Activated CD4-positive, alpha-beta memory T cell treated with anti-CD3 and anti-CD28 coated beads, Interleukin-2, amount 10 ng/mL, durations not matched to agents 7 days and 5 days (primary cell): ENCODE data around the gene ASGR1. TPM values are rescaled to one million over a fixed set of nuclear protein-coding genes. Genes with fewer than 3 reads are reported as not detected.

Experiments
- CTCF ChIA-PET: fragments of 350-600 bp; sonication (Branson Sonifier 250); formaldehyde crosslinking; loops from one replicate; lab custom pipeline; 2021; ENCODE audit warnings: antibody characterized with exemption, inconsistent platforms; lab: Charles Lee
- POLR2A ChIA-PET: fragments of 350-600 bp; sonication (Branson Sonifier 250); formaldehyde crosslinking; loops from one replicate; lab custom pipeline; 2021; ENCODE audit warnings: antibody characterized with exemption; lab: Charles Lee
- DNase-seq: peaks from one replicate; pipeline ENCODE4 v3.0.0-alpha.2; 2020
- H3K27ac Mint-ChIP-seq: one replicate; pipeline ENCODE4 v1.8.0; 2021; ENCODE audit warnings: mild to moderate bottlenecking, mixed read lengths
- H3K27me3 Mint-ChIP-seq: one replicate; pipeline ENCODE4 v1.8.0; 2021; ENCODE audit warnings: mixed read lengths
- H3K36me3 Mint-ChIP-seq: one replicate; pipeline ENCODE4 v1.8.0; 2021; ENCODE audit warnings: low read depth, mixed read lengths
- H3K4me1 Mint-ChIP-seq: one replicate; pipeline ENCODE4 v1.8.0; 2021; ENCODE audit warnings: mixed read lengths
- H3K4me3 Mint-ChIP-seq: one replicate; pipeline ENCODE4 v1.8.0; 2021; ENCODE audit warnings: mild to moderate bottlenecking, mixed read lengths
- H3K9me3 Mint-ChIP-seq: one replicate; pipeline ENCODE4 v1.8.0; 2021; ENCODE audit warnings: mixed read lengths
- total RNA-seq, 2 experiments: library from RNA; stranded (reverse); gene quantifications; one replicate each; pipeline ENCODE4 v1.2.3, GENCODE V29; 2021

ASGR1 gene, protein sequence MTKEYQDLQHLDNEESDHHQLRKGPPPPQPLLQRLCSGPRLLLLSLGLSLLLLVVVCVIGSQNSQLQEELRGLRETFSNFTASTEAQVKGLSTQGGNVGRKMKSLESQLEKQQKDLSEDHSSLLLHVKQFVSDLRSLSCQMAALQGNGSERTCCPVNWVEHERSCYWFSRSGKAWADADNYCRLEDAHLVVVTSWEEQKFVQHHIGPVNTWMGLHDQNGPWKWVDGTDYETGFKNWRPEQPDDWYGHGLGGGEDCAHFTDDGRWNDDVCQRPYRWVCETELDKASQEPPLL
- total RNA-seq = under 1 TPM; 0.60 to 0.73 TPM

DNA sequence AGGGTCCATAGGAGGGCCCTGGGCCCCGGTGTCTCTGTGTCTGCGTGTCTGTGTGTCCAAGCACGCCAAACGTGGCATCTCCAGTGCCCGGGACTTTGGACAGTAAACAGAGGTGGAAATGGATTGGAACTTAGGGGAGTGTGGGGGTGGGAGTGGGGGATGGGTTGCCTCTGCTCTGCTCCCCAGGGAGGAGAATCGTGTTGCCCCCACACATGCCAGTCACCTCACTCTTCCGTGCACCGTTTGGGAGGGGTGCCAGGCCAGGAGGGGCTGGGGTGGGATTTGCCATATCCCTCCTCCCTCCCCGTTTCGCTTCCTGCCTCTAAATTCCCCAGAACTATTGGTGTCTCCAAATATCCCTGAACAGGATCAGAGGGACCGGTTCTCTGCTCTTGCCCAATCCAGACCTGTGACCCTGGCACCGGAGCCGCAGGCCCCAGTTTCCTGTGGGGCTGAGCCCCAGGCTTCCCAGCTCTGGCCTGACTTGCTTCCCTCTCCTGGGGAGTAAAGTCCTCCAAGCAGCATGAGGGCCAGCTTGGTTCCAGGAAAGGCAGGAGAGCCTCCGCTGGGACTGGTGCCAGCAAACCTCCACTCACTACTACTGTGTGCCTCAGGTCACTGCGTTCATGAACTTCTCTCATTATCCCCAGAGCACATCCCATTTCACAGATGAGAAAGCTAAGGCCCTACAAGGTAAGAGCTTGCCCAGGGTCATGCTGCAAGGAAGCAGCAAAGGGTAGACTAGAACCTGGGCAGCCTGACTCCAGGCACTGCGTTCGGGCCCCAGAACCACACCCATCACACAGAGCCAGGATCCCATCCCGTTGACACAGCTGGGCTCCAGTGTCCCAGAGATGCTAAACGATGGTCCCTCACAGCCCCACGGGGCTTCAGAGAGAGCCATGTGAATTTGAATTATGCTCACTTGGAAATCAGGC lies at the start of gene ASGR1:
ASGR1 (minus strand) TSS at position 54 of the 938 bp plus-strand sequence. CDS start 807 bp downstream, outside the sequence.
- H3K27ac Mint-ChIP-seq = no peak within 1 kb of the TSS
- H3K36me3 Mint-ChIP-seq = no peaks in the 10 kb centered on the region
- H3K4me3 Mint-ChIP-seq = no peak within 1 kb of the TSS
- H3K4me1 Mint-ChIP-seq = peaks cover 10% of the 10 kb centered on the region
- no peaks in the 10 kb centered on the region for H3K9me3 Mint-ChIP-seq
- no peak for DNase-seq
- ChIA-PET POLR2A (interaction anchor here (0.7 kb wide), 1 partner anchor 133 kb away, joined by 4 read pairs; no protein-coding TSS in a partner anchor), CTCF (interaction anchor here (0.7 kb wide), 2 partner anchors 47 to 449 kb away, joined by 3 to 5 read pairs; no protein-coding TSS in a partner anchor)
- peaks cover 17% of the 10 kb centered on the region for H3K27me3 Mint-ChIP-seq

DNA sequence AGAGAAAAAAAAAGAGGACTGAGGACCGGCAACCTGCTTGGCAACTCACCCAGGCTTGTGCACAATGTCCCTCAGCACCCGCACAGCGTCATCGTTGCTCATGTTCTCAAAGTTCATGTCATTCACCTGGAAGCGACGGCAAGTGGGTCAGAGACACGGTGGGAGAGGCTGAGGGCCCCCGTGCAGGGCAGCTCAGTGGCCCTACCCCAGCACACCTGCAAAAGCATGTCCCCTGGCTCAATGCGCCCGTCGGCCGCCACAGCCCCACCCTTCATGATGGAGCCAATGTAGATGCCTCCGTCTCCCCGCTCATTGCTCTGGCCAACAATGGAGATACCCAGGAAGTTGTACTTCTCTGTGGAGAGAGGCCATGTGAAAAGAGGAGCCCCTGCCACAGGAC lies 49.8 kb upstream of the ASGR1 start:
- CTCF ChIA-PET = no interaction called here
- no peak overlapping the region for H3K27ac Mint-ChIP-seq
- H3K36me3 Mint-ChIP-seq = peaks cover 49% of the 10 kb centered on the region
- peaks cover 25% of the 10 kb centered on the region for H3K4me1 Mint-ChIP-seq
- no peaks in the 10 kb centered on the region for H3K9me3 Mint-ChIP-seq
- no peaks in the 10 kb centered on the region for H3K27me3 Mint-ChIP-seq
- H3K4me3 Mint-ChIP-seq = no peak overlapping the region
- POLR2A ChIA-PET = no interaction called here
- DNase-seq = no peak

DNA sequence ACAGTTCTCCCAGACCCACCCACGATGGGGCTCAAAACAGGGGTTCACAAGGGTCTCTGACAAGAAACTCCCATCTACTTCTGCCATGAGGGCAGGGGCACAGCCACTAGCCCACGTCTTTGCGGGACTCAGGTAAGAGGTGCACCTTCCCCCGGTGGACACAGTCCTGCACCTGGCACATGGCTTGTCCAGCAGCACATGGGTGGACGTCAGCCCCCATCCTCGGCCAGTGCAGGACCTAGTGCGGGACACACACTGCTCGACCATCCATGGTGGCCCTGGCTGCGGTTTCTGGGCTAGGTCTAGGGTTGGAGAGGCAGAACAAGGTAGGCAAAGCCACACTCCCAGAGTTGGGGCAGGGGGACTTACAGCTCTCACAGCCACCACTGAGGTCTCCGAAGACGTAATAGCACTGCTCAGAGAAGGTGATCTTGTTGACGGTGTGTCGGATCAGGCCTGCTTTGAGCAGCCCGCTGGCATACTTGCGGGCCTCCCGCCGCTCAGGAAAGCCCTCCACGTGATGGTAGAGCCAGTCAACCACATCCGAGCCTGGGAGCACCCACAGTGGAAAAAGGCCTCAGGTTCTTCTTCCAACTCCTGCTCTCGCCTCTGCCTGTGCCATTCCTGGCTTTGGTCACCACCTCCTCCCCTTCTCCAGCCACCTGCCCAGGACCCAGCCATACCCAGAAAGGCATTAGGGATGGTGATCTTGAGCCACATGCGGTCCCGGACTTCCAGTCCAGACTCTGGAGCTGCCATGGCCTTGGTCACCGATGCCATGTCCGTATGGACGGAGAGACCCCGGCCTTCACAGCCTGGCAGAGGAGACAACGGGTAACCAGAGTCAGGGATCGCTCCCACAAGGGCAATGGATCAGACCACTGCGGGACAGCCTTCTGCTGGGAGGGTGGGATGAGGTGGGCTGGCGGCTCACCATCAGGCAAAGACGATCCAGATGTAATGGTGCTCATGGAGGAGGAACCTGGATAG lies 47.8 kb upstream of the ASGR1 start:
- Mint-ChIP-seq H3K27me3 (no peaks in the 10 kb centered on the region), H3K4me1 (peaks cover 10% of the 10 kb centered on the region), H3K27ac (no peak overlapping the region), H3K4me3 (no peak overlapping the region), H3K36me3 (peaks cover 59% of the 10 kb centered on the region), H3K9me3 (no peaks in the 10 kb centered on the region)
- DNase-seq = no peak
- ChIA-PET CTCF (no interaction called here), POLR2A (no interaction called here)

DNA sequence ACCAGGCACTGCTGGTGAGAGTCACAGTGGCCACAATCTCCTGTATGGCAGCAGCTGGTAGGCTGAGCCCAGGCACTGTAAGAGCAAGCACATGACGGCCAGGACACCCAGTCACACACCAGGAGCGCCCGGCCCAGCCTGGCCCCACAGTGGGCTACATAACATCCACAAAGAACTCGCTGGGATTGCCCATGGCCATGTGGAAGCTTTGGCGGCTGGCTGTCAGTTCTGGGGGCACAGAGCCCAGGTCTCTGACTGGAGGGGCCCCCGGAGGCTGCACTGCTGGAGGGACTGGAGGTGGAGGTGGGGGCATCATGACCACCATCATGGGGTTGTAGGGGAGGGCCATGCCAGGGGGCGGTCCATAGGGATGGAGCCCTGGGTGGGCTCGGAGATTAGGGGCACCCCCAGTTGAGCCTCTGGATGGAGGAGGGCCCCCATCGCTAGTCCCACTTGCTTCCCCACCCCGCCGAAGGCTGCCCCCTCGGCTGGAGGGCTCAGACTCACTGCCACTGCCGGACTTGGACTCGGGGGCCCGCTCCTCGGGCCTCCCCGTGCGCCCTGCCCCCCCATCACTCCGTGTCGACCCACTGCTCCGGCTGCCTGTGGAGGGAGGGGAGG lies 46.7 kb upstream of the ASGR1 start:
- peaks cover 68% of the 10 kb centered on the region for H3K36me3 Mint-ChIP-seq
- CTCF ChIA-PET = no interaction called here
- peaks cover 14% of the 10 kb centered on the region for H3K4me1 Mint-ChIP-seq
- POLR2A ChIA-PET = interaction anchor here (1.2 kb wide), 1 partner anchor 12 kb away, joined by 4 read pairs; no protein-coding TSS in a partner anchor
- DNase-seq = no peak
- H3K4me3 Mint-ChIP-seq = no peak overlapping the region
- H3K9me3 Mint-ChIP-seq = no peaks in the 10 kb centered on the region
- H3K27ac Mint-ChIP-seq = no peak overlapping the region
- H3K27me3 Mint-ChIP-seq = no peaks in the 10 kb centered on the region

DNA sequence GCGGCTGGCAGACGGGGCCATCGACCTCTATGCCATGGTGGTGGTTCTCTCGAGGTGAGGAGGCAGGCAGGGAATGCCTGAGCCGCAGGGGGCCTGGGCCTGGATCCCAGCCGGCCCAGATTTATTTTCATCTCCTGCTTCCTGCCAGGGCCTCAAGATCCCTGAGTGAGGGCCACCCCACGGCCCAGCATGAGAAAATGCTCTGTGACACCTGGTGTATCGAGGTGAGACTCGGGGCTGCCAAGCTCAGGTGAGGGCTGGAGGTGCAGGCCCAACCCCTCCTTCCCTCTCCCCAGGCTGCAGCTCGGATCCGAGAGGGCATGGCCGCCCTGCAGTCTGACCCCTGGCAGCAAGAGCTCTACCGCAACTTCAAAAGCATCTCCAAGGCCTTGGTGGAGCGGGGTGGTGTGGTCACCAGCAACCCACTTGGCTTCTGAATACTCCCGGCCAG lies 45.5 kb upstream of the ASGR1 start:
- H3K27ac Mint-ChIP-seq = no peak overlapping the region
- H3K4me1 Mint-ChIP-seq = peaks cover 21% of the 10 kb centered on the region
- no peak overlapping the region for H3K4me3 Mint-ChIP-seq
- H3K36me3 Mint-ChIP-seq = peaks cover 68% of the 10 kb centered on the region
- DNase-seq = no peak
- CTCF ChIA-PET = no interaction called here
- no peaks in the 10 kb centered on the region for H3K9me3 Mint-ChIP-seq
- POLR2A ChIA-PET = interaction anchor here (1.2 to 8.4 kb wide), 2 partner anchors 11 to 15 kb away, joined by 4 to 100 read pairs; partner anchors contain the start of genes GABARAP and PHF23
- H3K27me3 Mint-ChIP-seq = no peaks in the 10 kb centered on the region

DNA sequence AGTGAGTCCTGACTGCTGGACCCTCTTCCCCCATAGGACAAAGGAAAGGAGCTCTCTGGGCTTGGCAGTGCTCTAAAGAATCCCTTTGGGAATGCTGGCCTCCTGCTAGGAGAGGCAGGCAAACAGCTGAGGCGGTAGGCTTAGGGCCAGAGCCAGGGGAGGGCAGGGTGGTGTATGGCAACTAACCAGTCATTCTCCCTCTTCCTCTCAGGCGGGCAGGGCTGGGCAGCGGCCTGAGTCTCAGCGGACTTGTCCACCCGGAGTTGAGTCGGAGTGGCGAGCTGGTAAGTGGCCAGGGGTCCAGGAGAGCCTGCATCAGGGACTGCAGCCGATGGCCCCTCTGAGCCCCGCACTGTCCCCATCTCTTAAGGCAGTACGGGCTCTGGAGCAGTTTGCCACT lies 44.9 kb upstream of the ASGR1 start:
- H3K27ac Mint-ChIP-seq = no peak overlapping the region
- H3K9me3 Mint-ChIP-seq = no peaks in the 10 kb centered on the region
- H3K27me3 Mint-ChIP-seq = no peaks in the 10 kb centered on the region
- H3K36me3 Mint-ChIP-seq = peaks cover 63% of the 10 kb centered on the region
- H3K4me3 Mint-ChIP-seq = no peak overlapping the region
- peaks cover 25% of the 10 kb centered on the region for H3K4me1 Mint-ChIP-seq
- ChIA-PET POLR2A (interaction anchor here (0.8 to 8.4 kb wide), 3 partner anchors 9 to 16 kb away, joined by 3 to 100 read pairs (median 6); partner anchors contain the start of genes DVL2, GABARAP and PHF23), CTCF (interaction anchor here (1.0 kb wide), 1 partner anchor 9 kb away, joined by 3 read pairs; no protein-coding TSS in a partner anchor)
- DNase-seq = no peak

DNA sequence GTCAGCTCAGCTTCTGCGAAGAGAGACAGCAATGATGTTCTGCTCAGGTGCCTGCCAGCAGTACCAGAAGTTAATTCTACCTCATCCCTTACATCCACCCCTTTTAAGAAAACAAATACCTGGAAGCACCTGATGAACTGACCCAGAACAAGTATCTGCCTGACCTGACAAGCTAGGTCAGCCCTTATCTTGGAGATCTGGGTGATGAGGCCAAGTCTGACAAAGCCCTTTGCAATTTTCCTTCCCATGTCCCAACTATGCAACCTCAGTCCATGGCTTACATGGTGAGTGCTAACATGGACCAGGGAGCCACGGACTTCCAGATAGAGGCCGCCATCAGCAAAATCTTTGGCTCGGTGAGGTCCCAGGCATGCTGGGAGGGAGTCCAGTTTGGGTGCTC lies 44.2 kb upstream of the ASGR1 start:
- POLR2A ChIA-PET = interaction anchor here (0.8 to 8.4 kb wide), 3 partner anchors 10 to 17 kb away, joined by 3 to 100 read pairs (median 6); partner anchors contain the start of genes DVL2, GABARAP and PHF23
- Mint-ChIP-seq H3K4me3 (no peak overlapping the region), H3K36me3 (peaks cover 56% of the 10 kb centered on the region), H3K27ac (no peak overlapping the region), H3K9me3 (no peaks in the 10 kb centered on the region), H3K4me1 (peaks cover 30% of the 10 kb centered on the region), H3K27me3 (no peaks in the 10 kb centered on the region)
- DNase-seq = no peak
- CTCF ChIA-PET = interaction anchor here (0.6 to 5.2 kb wide), 3 partner anchors 8 to 14 kb away, joined by 3 to 44 read pairs (median 6); partner anchors contain the start of genes DVL2 and PHF23

DNA sequence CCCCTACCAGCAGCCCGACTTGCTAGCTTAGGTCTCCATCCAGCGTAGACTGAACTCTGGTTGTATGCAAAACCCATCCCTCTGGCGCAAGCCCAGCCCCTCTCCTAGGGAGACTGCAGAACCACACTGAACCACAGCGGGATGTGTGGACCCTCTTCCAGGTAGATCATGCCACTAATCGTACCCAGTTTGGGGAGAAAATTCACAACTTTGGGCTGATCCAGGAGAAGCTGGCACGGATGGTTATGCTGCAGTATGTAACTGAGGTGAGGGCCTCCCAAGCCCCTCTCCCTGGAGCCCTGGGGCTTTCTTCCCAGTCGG lies 43.8 kb upstream of the ASGR1 start:
- Mint-ChIP-seq H3K27ac (no peak overlapping the region), H3K4me3 (no peak overlapping the region), H3K4me1 (peaks cover 30% of the 10 kb centered on the region), H3K27me3 (no peaks in the 10 kb centered on the region), H3K9me3 (no peaks in the 10 kb centered on the region), H3K36me3 (peaks cover 52% of the 10 kb centered on the region)
- no peak for DNase-seq
- CTCF ChIA-PET = interaction anchor here (5.2 kb wide), 1 partner anchor 14 kb away, joined by 44 read pairs; the partner anchor contains the start of genes DVL2 and PHF23
- POLR2A ChIA-PET = interaction anchor here (1.8 to 8.4 kb wide), 2 partner anchors 11 to 17 kb away, joined by 6 to 100 read pairs; partner anchors contain the start of genes DVL2, GABARAP and PHF23

DNA sequence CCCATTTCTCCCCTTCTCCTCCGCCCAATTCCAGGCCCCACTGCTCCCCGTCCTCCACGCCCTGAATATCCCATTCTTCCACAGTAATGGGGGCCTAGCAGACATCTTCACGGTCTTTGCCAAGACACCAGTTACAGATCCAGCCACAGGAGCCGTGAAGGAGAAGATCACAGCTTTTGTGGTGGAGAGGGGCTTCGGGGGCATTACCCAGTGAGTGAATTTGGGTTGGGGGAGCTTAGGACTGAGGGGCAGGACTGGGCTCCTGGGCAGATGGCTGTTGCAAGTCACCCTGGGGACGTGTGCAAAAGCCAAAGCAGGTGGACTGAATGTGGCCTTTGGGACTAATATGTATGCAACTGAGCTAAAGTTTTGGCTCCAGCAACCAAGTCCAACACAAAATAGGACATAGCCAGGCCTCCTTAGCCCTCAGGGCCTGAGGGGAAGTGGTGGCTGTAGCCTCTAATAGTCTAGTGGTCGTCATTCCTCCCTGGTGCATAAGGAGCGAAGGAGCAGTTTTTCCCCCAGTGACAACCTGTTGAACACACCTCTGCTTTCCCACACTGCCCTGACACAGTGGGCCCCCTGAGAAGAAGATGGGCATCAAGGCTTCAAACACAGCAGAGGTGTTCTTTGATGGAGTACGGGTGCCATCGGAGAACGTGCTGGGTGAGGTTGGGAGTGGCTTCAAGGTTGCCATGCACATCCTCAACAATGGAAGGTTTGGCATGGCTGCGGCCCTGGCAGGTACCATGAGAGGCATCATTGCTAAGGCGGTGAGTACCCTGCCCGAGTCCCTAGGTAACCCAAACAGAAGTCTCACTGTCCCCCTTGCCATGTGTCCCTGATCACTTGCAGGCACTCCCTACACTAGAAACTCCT lies 43.2 kb upstream of the ASGR1 start:
- ChIA-PET CTCF (interaction anchor here (4.0 to 5.2 kb wide), 2 partner anchors 15 to 74 kb away, joined by 44 to 61 read pairs; partner anchors contain the start of genes DVL2 and PHF23), POLR2A (interaction anchor here (1.8 to 8.4 kb wide), 2 partner anchors 12 to 18 kb away, joined by 6 to 100 read pairs; partner anchors contain the start of genes DVL2, GABARAP and PHF23)
- Mint-ChIP-seq H3K36me3 (peaks cover 50% of the 10 kb centered on the region), H3K9me3 (no peaks in the 10 kb centered on the region), H3K4me1 (peaks cover 33% of the 10 kb centered on the region), H3K4me3 (no peak overlapping the region), H3K27me3 (no peaks in the 10 kb centered on the region), H3K27ac (no peak overlapping the region)
- DNase-seq = no peak

DNA sequence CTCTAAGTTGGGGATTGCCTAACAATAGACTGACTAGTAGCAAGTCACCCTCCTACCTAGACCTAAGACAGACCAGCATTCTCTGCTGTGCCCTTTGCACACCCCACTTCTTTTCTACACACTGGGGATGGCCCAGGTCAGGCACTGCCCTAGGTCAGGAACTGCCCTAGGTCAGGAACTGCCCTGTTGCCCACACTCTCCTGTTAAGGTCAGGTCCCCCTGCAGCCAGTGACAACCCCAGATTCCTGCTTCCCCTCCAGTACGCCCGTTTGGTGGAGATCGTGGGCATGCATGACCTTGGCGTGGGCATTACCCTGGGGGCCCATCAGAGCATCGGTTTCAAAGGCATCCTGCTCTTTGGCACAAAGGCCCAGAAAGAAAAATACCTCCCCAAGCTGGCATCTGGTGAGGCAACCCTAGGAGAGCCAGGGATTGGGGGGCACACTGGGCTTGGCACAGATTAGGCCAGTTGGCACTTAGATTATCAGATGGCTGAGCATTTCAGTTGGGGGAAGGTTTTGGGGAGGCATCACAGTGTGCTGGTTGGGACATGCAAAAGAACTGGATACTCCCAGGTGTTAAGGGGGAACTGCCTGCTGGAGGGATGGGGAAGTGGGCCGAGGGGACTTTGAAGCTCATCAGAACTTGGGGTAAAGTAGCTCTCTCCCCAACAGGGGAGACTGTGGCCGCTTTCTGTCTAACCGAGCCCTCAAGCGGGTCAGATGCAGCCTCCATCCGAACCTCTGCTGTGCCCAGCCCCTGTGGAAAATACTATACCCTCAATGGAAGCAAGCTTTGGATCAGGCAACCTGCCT lies 42.3 kb upstream of the ASGR1 start:
- DNase-seq = no peak
- H3K4me1 Mint-ChIP-seq = peaks cover 36% of the 10 kb centered on the region
- H3K36me3 Mint-ChIP-seq = peaks cover 45% of the 10 kb centered on the region
- H3K27me3 Mint-ChIP-seq = no peaks in the 10 kb centered on the region
- peak overlapping the region; percentile 93 for H3K4me3 Mint-ChIP-seq
- no peaks in the 10 kb centered on the region for H3K9me3 Mint-ChIP-seq
- peak overlapping the region; percentile 84 for H3K27ac Mint-ChIP-seq
- ChIA-PET POLR2A (interaction anchor here (1.2 to 8.4 kb wide), 6 partner anchors 11 to 362 kb away, joined by 3 to 100 read pairs (median 8); partner anchors contain the start of genes CTDNEP1, DVL2, ELP5 and GABARAP), CTCF (interaction anchor here (0.7 to 5.2 kb wide), 17 partner anchors 9 to 176 kb away, joined by 3 to 61 read pairs (median 4); partner anchors contain the start of genes ACAP1, CTDNEP1, DVL2 and ELP5)
